TTC549 (cell line): ENCODE data around the gene CBFA2T3.

Source experiments
- FAIRE-seq: peaks from 2 replicates; lab custom pipeline; 2012; peaks lifted over from hg19 to GRCh38; lab: Jason Lieb, UNC

Gene CBFA2T3

DNA sequence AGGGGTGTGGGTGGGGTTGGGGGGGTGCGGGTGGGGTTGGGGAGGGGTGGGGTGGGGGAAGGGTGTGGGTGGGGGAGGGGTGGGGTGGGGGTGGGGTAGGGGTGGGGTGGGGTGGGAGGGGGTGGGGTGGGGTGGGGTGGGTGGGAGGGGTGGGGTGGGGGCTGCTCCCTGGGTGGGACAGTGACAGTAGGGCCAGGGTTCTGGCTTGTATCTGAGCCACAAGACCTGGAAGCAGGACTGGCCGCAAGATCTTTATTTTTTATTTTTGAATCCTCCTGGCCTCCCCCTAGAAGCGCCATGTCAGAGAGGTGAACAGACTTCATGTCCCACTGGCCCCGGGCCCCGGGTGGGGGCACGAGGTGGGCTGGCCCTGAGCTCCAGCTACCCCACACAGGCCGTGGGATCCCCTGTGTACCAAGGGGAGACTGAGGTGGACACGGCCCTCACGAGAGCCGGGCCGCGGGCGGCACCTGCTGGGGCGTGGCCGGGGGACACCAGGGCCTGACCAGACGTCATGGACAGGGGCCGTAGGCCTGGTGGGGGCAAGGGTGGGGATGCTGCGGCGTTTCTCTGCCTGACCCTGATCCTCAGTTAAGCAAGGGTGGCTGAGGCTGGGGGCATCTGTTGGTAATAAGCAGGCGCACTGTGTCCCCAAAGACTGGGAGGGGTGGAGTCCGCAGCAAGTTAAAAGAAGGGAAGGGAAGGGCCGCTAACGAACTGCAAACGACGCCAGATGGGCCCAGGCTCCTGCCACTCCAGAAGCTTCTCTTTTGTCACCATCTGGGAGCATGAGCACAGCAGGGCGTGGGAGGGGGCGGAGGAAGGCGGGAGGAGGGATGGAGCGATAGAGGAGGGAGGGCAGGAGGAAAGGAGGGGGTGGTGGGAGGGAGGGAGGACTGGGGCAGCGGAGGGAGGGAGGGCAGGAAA, 88.3 kb downstream of the CBFA2T3 start:
- no peak for FAIRE-seq

DNA sequence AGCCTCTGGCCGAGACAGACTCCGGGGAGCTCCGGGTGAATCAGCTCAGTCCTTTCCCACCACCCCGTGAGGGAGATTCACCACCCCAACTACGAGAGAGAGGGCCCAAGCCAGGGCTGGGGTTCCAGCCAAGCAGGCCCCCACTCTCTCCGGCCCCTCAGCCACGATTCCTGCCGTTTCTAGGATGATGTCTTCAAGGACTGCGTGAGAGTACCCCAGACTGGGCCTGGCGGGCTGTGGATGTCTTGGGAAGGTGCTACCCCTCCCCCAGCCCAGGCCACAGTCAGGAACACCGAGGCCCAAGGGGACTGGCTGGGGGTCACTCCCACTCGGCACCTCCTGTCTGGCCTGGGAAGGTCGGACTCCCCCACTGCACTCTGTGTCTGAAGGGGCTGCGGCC, 89.0 kb downstream of the CBFA2T3 start:
- FAIRE-seq, result no peak

- no peak for FAIRE-seq
Measured at GRCh38 chr16:88886845-88887521, 90.0 kb downstream of the CBFA2T3 start.

DNA sequence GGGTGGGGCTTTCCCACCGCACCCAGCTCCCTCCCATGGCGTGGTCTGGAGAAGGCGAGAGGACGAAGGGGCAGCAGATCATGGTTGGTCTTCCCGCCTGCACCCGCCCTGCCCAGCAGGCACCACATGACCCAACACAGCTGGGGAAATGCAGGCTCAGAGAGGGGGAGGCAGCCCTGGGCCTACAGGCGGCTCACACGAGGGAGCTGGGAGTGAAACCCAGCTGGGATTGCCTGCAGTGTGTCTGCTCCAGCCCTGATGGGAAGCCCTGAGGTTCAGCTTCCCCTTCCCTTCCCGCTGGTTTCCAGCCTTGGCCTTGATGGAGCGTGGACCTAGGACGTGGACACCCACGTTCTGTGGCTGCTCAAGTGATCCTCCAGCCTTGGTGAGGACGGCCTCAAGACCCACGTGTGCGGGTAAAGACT, 90.6 kb downstream of the CBFA2T3 start:
- no peak for FAIRE-seq

- no peak for FAIRE-seq
Measured at GRCh38 chr16:88885693-88886280, 91.2 kb downstream of the CBFA2T3 start.

DNA sequence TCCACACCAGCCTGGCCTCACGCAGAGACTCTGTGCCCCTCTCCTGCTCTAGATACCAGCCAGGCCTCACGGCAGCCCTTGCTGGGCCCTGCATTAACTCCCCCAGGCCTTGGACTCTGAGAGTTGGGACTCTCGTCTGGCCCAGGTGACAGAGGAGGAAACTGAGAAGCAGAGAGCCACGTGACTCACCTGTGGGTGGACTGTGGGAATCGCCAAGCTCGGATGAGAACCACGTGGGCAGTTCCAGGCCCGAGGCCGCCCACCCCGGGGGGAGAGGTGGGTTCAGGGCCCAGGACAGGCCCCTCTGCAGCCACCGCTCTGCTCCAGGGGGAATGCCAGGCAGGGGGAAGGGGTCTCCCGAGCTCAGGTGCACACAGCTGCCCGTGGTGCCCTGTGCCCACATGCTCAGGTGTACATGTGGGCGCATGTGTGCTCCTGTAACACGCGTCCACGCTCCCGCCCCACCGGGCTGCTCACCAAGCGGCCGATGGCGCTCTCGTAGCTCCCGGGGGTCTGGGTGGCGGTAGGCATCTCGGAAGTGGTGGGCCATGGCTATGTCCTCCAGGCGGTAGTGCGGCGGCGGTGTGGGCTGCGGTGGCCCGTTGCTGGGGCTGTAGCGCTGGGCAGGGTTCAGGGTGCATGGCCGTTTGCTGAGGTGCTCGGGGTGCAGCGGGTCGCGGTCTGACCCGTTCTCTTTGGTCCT, 92.3 kb downstream of the CBFA2T3 start:
- no peak for FAIRE-seq

DNA sequence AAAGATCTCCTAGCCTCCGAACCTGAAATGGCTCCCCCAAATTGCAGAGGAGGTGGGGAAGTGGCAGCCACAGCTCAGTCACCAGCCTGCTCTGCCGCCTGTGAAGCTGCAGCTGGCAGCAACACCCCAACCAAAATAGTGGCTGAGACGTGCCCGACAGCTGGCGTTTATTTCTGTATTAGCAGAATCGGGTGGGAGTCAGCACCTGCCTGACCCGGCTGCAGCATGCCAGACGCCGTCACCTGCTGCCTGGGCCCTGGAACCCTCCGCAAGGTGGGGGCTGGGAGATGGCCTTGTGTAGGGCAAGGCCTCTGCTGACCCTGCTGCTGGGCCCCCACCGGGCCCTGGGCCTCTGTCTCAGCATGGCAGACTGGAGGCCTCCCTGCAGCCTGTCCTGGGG, 93.1 kb downstream of the CBFA2T3 start:
- FAIRE-seq, result no peak

- no peak for FAIRE-seq
Measured at GRCh38 chr16:88883117-88883895, 93.7 kb downstream of the CBFA2T3 start.

- no peak for FAIRE-seq
Measured at GRCh38 chr16:88882358-88883030, 94.5 kb downstream of the CBFA2T3 start.

GRCh38 chr16:88881675-88882357, 95.2 kb downstream of the CBFA2T3 start:
- no peak for FAIRE-seq

GRCh38 chr16:88881007-88881615, 95.9 kb downstream of the CBFA2T3 start:
- FAIRE-seq, result no peak

- FAIRE-seq, result no peak
Measured at GRCh38 chr16:88880226-88881006, 96.6 kb downstream of the CBFA2T3 start.

DNA sequence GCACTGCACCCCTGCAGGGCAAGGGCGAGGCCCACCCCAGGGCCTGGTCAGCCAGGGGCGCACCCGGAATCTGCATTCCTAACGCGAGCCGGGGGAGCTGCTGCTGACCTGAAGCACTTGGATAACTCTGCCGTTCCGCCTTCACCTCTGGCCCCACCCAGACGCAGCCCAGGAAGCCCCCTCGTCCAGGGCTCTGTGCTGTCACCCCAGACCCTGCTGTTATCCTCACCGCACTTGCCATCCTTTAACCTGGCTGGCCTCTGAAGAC, 97.3 kb downstream of the CBFA2T3 start:
- FAIRE-seq, result no peak

- FAIRE-seq, result no peak
Measured at GRCh38 chr16:88878967-88879787, 97.8 kb downstream of the CBFA2T3 start.

GRCh38 chr16:88878356-88878755, 98.7 kb downstream of the CBFA2T3 start:
- no peak for FAIRE-seq

DNA sequence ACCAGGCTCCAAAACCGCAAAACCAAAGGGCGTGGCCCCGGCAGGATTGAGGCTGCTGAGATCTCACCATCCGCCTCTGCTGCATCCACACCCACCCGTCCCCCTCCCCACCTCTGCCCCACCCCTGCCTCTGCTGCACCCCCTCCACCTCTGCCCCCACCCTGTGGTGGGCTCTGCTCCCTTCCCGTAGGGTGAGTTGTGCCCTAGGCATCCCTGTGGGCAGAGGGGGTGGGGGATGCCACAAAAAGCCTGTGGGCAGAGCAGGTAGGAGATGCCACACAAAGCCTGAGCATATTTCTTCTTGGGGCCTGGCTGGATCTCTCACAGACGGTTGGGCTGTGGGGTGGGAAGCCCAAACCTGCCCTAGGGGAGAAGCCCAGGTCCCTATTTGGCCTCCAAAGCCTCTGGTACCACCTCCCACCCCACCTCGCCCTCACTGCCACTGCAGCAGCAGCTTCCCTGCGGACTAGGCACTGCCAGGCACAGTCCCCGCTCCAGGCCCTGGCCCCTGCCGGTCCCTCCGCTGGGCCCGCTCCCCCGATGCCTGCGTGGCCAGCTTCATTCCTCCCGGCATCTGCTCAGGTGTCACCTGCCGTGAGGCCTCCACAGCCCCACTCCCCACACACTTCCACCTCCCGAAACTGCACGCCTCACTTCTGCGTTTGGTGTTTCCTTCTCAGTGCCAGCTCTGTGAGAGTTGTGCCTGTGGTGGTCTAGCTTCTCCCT, 99.3 kb downstream of the CBFA2T3 start:
- no peak for FAIRE-seq

DNA sequence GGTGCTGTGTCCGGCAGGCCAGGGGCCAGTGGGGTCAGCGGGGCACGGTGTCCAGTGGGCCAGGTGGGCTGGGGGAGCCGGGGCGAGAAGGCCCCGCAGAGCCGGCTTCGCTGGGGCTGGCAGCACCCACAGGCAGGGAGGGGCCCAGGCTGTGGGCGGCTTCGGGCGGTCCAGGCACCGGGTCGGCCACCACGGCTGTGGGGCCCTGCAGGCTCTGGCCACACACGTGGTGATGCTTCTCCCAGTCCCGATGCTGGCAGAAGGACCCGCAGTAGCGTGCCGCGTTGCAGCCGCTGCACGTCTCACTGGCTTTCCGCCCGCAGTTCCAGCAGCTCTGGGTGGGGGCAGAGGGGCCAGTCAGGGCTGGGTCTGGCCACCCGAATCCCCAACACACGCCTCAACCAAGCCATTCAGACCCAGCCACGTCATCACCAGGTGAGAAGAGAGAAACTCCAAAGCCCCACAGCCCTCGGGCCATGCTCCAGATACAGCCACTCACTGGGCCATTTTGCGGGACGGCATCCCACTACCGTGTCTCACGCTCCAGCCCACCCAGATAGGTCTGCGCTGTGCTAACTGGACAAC, 100.0 kb downstream of the CBFA2T3 start:
- FAIRE-seq, result no peak
